HepG2 (cell line): ENCODE measurements around the gene NRG2. TPM values are rescaled to one million over a fixed set of nuclear protein-coding genes. Genes with fewer than 3 reads are reported as not detected.

Experiments
- ATAC-seq: fragments of 200-7000 bp; cut with Tn5 transposase; 3 replicates; pipeline ENCODE4 v1.9.1; 2020; ENCODE audit warnings: mild to moderate bottlenecking, moderate library complexity
- BruUV-seq: library from RNA; stranded (reverse); fragments of 400-500 nt; replicated peaks from 2 replicates; lab custom pipeline; 2021; lab: Mats Ljungman, UMichigan
- CTCF ChIA-PET: fragments of 300-600 bp; formaldehyde crosslinking; extraction: SDS; loops from one replicate; lab custom pipeline; 2021; ENCODE audit warnings: low total read pairs, inconsistent platforms, low intra/inter-chr PET ratio; lab: Yijun Ruan, JAX
- POLR2A ChIA-PET: fragments of 350-600 bp; sonication (Branson Sonifier 250); formaldehyde crosslinking; loops from one replicate; lab custom pipeline; 2020; ENCODE audit warnings: antibody characterized with exemption, inconsistent platforms; lab: Yijun Ruan, JAX
- DNase-seq: peaks from one replicate; pipeline ENCODE4 v3.0.0-alpha.2; 2015; ENCODE audit warnings: low spot score
- FAIRE-seq: peaks from 3 replicates; lab custom pipeline; 2011; peaks lifted over from hg19 to GRCh38; lab: Jason Lieb, UNC
- H2AFZ ChIP-seq: one replicate; pipeline ENCODE4 v1.6.1; 2011; ENCODE audit warnings: low read length, inconsistent platforms
- H3K27ac ChIP-seq: fragments of 300-600 bp; 3 replicates; pipeline ENCODE4 v1.8.0; 2011; ENCODE audit warnings: mixed run types, mild to moderate bottlenecking, mixed read lengths, low read length, inconsistent platforms; ENCODE audit not compliant: insufficient read depth; ENCODE audit errors: extremely low read length
- H3K27me3 ChIP-seq, 2 experiments: fragments of 200-600 bp in 1 of 2; 2 replicates in 1 of 2; 3 replicates in 1 of 2; pipeline versions ENCODE4 v1.6.0 to v1.8.0; 2011; ENCODE audit warnings: low read length in 2 of 2, mild to moderate bottlenecking in 2 of 2, moderate library complexity in 2 of 2, inconsistent platforms in 1 of 2; ENCODE audit not compliant: insufficient read depth in 2 of 2, control insufficient read depth in 1 of 2
- H3K36me3 ChIP-seq, 2 experiments: fragments of 200-600 bp in 1 of 2; replicated peaks in 1 of 2; 2 replicates in 1 of 2; 3 replicates in 1 of 2; pipeline versions ENCODE4 v1.5.1 to v1.8.0; 2011; ENCODE audit warnings: low read length in 2 of 2, inconsistent platforms in 1 of 2; ENCODE audit not compliant: insufficient read depth in 2 of 2, control insufficient read depth in 1 of 2
- H3K4me1 ChIP-seq: 2 replicates; pipeline ENCODE4 v1.5.1; 2012; ENCODE audit warnings: low read length, inconsistent platforms; ENCODE audit not compliant: insufficient read depth
- H3K4me2 ChIP-seq: 2 replicates; pipeline ENCODE4 v1.6.0; 2011; ENCODE audit warnings: low read depth, low read length, inconsistent platforms
- H3K4me3 ChIP-seq, 3 experiments: fragments of 200-600 bp in 1 of 3; sonication (generic), shearing (Covaris generic) in 1 of 3; replicated peaks in 1 of 3; 2 replicates each; pipeline ENCODE4 v1.5.1; 2011 to 2016; ENCODE audit warnings: low read length in 3 of 3, inconsistent platforms in 2 of 3, low read depth in 2 of 3, mild to moderate bottlenecking in 2 of 3, control low read depth in 1 of 3, mixed read lengths in 1 of 3; ENCODE audit not compliant: insufficient read depth in 1 of 3
- H3K79me2 ChIP-seq: one replicate; pipeline ENCODE4 v1.6.1; 2011; ENCODE audit warnings: low read length, inconsistent platforms; ENCODE audit not compliant: insufficient read depth
- H3K9ac ChIP-seq: 2 replicates; pipeline ENCODE4 v1.6.0; 2011; ENCODE audit warnings: mild to moderate bottlenecking, low read depth, low read length, inconsistent platforms; ENCODE audit not compliant: insufficient read depth
- H3K9me3 ChIP-seq: 2 replicates; pipeline ENCODE4 v1.5.1; 2012; ENCODE audit warnings: mild to moderate bottlenecking, low read length
- H4K20me1 ChIP-seq: 2 replicates; pipeline ENCODE4 v1.6.0; 2011; ENCODE audit warnings: inconsistent platforms, mild to moderate bottlenecking, low read length, moderate library complexity; ENCODE audit not compliant: insufficient read depth
- CCDC6 ChIP-seq: sonication (generic); formaldehyde crosslinking; IDR thresholded peaks from 2 replicates; pipeline ENCODE4 v1.8.1; 2022; ENCODE audit warnings: mild to moderate bottlenecking, missing genetic modification reagents, moderate library complexity
- GATA4 ChIP-seq: sonication (generic); IDR thresholded peaks from 2 replicates; pipeline ENCODE4 v1.6.1; 2016; ENCODE audit warnings: antibody characterized with exemption, low read depth, borderline replicate concordance
- SRF ChIP-seq: IDR thresholded peaks from 2 replicates; pipeline ENCODE4 v1.6.1; 2011; ENCODE audit warnings: mild to moderate bottlenecking, low read depth, low read length, moderate library complexity
- ZNF331 ChIP-seq: sonication (generic); formaldehyde crosslinking; IDR thresholded peaks from 2 replicates; pipeline ENCODE4 v1.4.0; 2020; ENCODE audit warnings: missing genetic modification reagents
- ZNF350 ChIP-seq: sonication (generic); formaldehyde crosslinking; IDR thresholded peaks from 2 replicates; pipeline ENCODE4 v1.4.0; 2020; ENCODE audit warnings: mild to moderate bottlenecking, low read depth, missing genetic modification reagents, borderline replicate concordance
- ZNF570 ChIP-seq: sonication (generic); formaldehyde crosslinking; IDR thresholded peaks from 2 replicates; pipeline ENCODE4 v1.4.0; 2020; ENCODE audit warnings: mild to moderate bottlenecking, missing genetic modification reagents, borderline replicate concordance
- WGBS: methylation state at CpG from one replicate; pipeline ENCODE4 v1.1.6; 2017; ENCODE audit warnings: low lambda C conversion rate; 5-methylcytosine and 5-hydroxymethylcytosine counted together
- in situ Hi-C: cut with HindIII; loops from 2 replicates; pipeline ENCODE4 v1.10.0; 2017; ENCODE audit warnings: low pct_unique_long_range_greater_than_20kb; ENCODE audit not compliant: extremely low pct_ligation_motif_present
- intact Hi-C: fragments of 100-400 bp; cut with micrococcal nuclease; formaldehyde crosslinking; loops from one replicate; pipeline ENCODE4 v1.10.0; 2022; ENCODE audit not compliant: unreplicated experiment
- polyA plus RNA-seq, 8 experiments: library from polyadenylated mRNA; depleted of rRNA in 3 of 8; stranded (reverse) in 7 of 8; unstranded in 1 of 8; fragments of >200 nt; fragmentation: Illumina TruSeq in 4 of 8; extraction: Trizol in 4 of 8; gene quantifications; 2 replicates each; pipeline versions ENCODE4 v1.2.1 to v1.2.3, GENCODE V29; 2011 to 2016; ENCODE audit warnings: low read depth in 4 of 8, missing spikeins in 1 of 8, mixed read lengths in 1 of 8; ENCODE audit not compliant: insufficient read depth in 1 of 8
- total RNA-seq, 5 experiments: library from RNA; depleted of rRNA; stranded (reverse); fragments of >200 nt; fragmentation: Illumina TruSeq; extraction: Trizol; gene quantifications; 2 replicates each; pipeline ENCODE4 v1.2.3, GENCODE V29; 2016; ENCODE audit warnings: low read depth in 1 of 5
- TF ChIP-seq, protein P1 (sequence below): sonication (generic); formaldehyde crosslinking; IDR thresholded peaks from 2 replicates; pipeline ENCODE4 v1.4.0; 2020; ENCODE audit warnings: mild to moderate bottlenecking, missing genetic modification reagents
- TF ChIP-seq, protein P2 (sequence below): sonication (generic); formaldehyde crosslinking; IDR thresholded peaks from 2 replicates; pipeline ENCODE4 v1.5.1; 2020; ENCODE audit warnings: mild to moderate bottlenecking, missing genetic modification reagents, moderate library complexity
- TF ChIP-seq, protein P3 (sequence below): sonication (generic); formaldehyde crosslinking; IDR thresholded peaks from 2 replicates; pipeline ENCODE4 v1.4.0; 2020; ENCODE audit warnings: mild to moderate bottlenecking, missing genetic modification reagents

Gene NRG2
- total and polyA plus RNA-seq, 2 of the 13 experiments (the other 11 are each of a cell fraction or from before 2014, with no cell fraction given): not detected

GRCh38 chr5:140035881-140036280, 7.2 kb downstream of the NRG2 start (continued):
- TF ChIP-seq, protein P1, sequence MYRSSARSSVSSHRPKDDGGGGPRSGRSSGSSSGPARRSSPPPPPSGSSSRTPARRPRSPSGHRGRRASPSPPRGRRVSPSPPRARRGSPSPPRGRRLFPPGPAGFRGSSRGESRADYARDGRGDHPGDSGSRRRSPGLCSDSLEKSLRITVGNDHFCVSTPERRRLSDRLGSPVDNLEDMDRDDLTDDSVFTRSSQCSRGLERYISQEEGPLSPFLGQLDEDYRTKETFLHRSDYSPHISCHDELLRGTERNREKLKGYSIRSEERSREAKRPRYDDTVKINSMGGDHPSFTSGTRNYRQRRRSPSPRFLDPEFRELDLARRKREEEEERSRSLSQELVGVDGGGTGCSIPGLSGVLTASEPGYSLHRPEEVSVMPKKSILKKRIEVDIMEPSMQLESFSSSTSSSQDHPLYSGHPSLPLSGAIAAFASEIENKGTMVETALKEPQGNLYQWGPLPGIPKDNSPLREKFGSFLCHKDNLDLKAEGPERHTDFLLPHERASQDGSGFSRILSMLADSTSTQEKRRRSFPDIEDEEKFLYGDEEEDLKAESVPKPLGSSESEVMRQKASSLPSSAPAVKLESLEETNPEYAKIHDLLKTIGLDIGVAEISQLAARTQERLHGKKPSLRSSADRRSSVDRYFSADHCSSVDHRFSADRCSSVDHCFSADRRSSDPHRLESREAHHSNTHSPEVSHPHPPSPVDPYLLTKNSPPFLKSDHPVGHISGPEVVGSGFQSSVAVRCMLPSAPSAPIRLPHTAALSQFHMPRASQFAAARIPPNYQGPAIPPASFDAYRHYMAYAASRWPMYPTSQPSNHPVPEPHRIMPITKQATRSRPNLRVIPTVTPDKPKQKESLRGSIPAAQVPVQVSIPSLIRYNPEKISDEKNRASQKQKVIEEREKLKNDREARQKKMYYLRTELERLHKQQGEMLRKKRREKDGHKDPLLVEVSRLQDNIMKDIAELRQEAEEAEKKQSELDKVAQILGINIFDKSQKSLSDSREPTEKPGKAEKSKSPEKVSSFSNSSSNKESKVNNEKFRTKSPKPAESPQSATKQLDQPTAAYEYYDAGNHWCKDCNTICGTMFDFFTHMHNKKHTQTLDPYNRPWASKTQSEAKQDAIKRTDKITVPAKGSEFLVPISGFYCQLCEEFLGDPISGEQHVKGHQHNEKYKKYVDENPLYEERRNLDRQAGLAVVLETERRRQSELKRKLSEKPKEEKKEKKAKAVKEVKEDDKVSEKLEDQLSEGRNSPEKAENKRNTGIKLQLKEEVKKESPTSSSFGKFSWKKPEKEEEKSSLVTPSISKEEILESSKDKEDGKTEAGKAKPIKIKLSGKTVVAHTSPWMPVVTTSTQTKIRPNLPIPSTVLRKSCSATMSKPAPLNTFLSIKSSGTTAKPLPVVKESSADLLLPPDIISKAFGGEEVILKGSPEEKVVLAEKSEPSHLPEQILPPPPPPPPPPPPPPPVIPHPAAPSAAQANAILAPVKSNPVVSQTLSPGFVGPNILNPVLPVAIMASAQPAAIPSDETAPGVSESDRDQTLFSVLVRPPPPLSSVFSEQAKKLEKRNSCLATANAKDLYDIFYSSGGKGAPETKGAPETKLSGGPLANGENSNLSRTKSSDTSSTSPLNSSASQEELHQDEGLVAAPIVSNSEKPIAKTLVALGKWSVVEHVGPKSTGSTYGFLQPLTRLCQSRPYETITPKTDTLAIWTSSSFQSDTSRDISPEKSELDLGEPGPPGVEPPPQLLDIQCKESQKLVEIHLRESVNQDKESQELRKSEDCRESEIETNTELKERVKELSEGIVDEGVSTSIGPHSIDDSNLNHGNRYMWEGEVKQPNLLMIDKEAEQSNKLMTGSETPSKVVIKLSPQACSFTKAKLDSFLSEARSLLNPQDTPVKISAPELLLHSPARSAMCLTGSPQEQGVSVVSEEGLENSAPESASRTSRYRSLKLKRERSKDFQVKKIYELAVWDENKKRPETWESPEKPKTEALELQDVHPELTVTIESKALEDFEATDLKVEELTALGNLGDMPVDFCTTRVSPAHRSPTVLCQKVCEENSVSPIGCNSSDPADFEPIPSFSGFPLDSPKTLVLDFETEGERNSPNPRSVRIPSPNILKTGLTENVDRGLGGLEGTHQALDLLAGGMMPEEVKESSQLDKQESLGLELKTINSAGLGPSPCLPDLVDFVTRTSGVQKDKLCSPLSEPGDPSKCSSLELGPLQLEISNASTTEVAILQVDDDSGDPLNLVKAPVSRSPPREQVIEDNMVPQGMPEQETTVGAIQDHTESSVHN (CRISPR knock-in tag): no peak
- TF ChIP-seq ZNF570: no peak
- TF ChIP-seq GATA4: no peak

GRCh38 chr5:140033037-140033760, 9.9 kb downstream of the NRG2 start:
- Histone ChIP-seq H3K79me2 (no peaks in the 10 kb centered on the region), H2AFZ (no peak overlapping the region), H3K4me3 (no peak overlapping the region), H3K9ac (no peak overlapping the region), H3K27ac (no peak overlapping the region), H3K36me3 (no peaks in the 10 kb centered on the region), H3K4me2 (no peak overlapping the region), H4K20me1 (no peaks in the 10 kb centered on the region), H3K27me3 (peaks cover 0 to 17% of the 10 kb centered on the region in 2 experiments; a peak in 2 of 5 replicates), H3K4me1 (peaks cover 22% of the 10 kb centered on the region), H3K9me3 (0 out of 2 replicates have a peak, but pooled peaks cover 5% of the 10 kb centered on the region)
- DNase-seq (no peak), FAIRE-seq (no peak), ATAC-seq (no peak)
- POLR2A ChIA-PET: no interaction called here
- WGBS: 17% methylated on average over 3 of the region's 3 CpGs
- intact Hi-C loops (no loop called here), in situ Hi-C loops (no loop called here)
- no TSS peak for BruUV-seq
- CTCF ChIA-PET: no interaction called here
- TF ChIP-seq SRF: no peak
- TF ChIP-seq, protein P2, sequence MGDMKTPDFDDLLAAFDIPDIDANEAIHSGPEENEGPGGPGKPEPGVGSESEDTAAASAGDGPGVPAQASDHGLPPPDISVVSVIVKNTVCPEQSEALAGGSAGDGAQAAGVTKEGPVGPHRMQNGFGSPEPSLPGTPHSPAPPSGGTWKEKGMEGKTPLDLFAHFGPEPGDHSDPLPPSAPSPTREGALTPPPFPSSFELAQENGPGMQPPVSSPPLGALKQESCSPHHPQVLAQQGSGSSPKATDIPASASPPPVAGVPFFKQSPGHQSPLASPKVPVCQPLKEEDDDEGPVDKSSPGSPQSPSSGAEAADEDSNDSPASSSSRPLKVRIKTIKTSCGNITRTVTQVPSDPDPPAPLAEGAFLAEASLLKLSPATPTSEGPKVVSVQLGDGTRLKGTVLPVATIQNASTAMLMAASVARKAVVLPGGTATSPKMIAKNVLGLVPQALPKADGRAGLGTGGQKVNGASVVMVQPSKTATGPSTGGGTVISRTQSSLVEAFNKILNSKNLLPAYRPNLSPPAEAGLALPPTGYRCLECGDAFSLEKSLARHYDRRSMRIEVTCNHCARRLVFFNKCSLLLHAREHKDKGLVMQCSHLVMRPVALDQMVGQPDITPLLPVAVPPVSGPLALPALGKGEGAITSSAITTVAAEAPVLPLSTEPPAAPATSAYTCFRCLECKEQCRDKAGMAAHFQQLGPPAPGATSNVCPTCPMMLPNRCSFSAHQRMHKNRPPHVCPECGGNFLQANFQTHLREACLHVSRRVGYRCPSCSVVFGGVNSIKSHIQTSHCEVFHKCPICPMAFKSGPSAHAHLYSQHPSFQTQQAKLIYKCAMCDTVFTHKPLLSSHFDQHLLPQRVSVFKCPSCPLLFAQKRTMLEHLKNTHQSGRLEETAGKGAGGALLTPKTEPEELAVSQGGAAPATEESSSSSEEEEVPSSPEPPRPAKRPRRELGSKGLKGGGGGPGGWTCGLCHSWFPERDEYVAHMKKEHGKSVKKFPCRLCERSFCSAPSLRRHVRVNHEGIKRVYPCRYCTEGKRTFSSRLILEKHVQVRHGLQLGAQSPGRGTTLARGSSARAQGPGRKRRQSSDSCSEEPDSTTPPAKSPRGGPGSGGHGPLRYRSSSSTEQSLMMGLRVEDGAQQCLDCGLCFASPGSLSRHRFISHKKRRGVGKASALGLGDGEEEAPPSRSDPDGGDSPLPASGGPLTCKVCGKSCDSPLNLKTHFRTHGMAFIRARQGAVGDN (CRISPR knock-in tag): no peak
- TF ChIP-seq, protein P3, sequence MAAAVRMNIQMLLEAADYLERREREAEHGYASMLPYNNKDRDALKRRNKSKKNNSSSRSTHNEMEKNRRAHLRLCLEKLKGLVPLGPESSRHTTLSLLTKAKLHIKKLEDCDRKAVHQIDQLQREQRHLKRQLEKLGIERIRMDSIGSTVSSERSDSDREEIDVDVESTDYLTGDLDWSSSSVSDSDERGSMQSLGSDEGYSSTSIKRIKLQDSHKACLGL: no peak
- no peak for TF ChIP-seq ZNF350 (CRISPR knock-in tag)
- TF ChIP-seq CCDC6 (CRISPR knock-in tag): no peak
- no peak for TF ChIP-seq ZNF331 (CRISPR knock-in tag)
